Tibial nerve (tissue), 4 donors: Measurements from ENCODE around the gene TBL1XR1.

Experiments
- EP300 ChIP-seq, 2 donors: sonication (generic); formaldehyde crosslinking; IDR thresholded peaks; one replicate each; pipeline ENCODE4 v1.6.1; 2017; ENCODE audit warnings: antibody characterized with exemption in 2 of 2, mild to moderate bottlenecking in 1 of 2
- POLR2A ChIP-seq, 2 donors: fragments of 450-650 bp; IDR thresholded peaks; one replicate each; pipeline ENCODE4 v1.6.1; 2017; ENCODE audit warnings: antibody characterized with exemption in 2 of 2, mild to moderate bottlenecking in 2 of 2, moderate library complexity in 2 of 2
- TF ChIP-seq, protein P1 (sequence below), 5 experiments: fragments of 200-600 bp in 3 of 5; fragments of 450-650 bp in 2 of 5; sonication (generic) in 3 of 5; IDR thresholded peaks; one replicate each; pipeline ENCODE4 v1.5.1; 2016 to 2019; ENCODE audit warnings: antibody characterized with exemption in 5 of 5, mild to moderate bottlenecking in 3 of 5, moderate library complexity in 2 of 5

GRCh38 chr3:176992565-176992964 lies 204.7 kb downstream of the TBL1XR1 start:
- TF ChIP-seq, protein P1, sequence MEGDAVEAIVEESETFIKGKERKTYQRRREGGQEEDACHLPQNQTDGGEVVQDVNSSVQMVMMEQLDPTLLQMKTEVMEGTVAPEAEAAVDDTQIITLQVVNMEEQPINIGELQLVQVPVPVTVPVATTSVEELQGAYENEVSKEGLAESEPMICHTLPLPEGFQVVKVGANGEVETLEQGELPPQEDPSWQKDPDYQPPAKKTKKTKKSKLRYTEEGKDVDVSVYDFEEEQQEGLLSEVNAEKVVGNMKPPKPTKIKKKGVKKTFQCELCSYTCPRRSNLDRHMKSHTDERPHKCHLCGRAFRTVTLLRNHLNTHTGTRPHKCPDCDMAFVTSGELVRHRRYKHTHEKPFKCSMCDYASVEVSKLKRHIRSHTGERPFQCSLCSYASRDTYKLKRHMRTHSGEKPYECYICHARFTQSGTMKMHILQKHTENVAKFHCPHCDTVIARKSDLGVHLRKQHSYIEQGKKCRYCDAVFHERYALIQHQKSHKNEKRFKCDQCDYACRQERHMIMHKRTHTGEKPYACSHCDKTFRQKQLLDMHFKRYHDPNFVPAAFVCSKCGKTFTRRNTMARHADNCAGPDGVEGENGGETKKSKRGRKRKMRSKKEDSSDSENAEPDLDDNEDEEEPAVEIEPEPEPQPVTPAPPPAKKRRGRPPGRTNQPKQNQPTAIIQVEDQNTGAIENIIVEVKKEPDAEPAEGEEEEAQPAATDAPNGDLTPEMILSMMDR (IDR thresholded peaks at IDR 0.05): no peak
- TF ChIP-seq POLR2A (IDR thresholded peaks at IDR 0.05) (no peak), EP300 (IDR thresholded peaks at IDR 0.05) (no peak)
